SK-N-SH treated with all-trans-retinoic acid at 6 μM for 48 hours (cell line): ENCODE data around the gene PLEKHG3.
A peak's percentile ranks its signal among the peaks of the same experiment; 100 is the strongest.

Experiments
- ATAC-seq: fragments of 200-7000 bp; cut with Tn5 transposase; 3 replicates; pipeline ENCODE4 v1.9.1; 2020; ENCODE audit warnings: mild to moderate bottlenecking, moderate library complexity
- ARNTL ChIP-seq: fragments of 450-650 bp; formaldehyde crosslinking; IDR thresholded peaks from 2 replicates; pipeline ENCODE4 v1.5.0; 2020; ENCODE audit warnings: low read depth, mild to moderate bottlenecking, moderate library complexity, borderline replicate concordance
- BACH2 ChIP-seq: fragments of 250-450 bp; sonication (Bioruptor Pico); IDR thresholded peaks from 2 replicates; pipeline ENCODE4 v1.9.0; 2021; ENCODE audit warnings: mild to moderate bottlenecking, borderline replicate concordance
- CSDC2 ChIP-seq: fragments of 250-450 bp; sonication (Bioruptor Pico); IDR thresholded peaks from 2 replicates; pipeline ENCODE4 v1.5.0; 2020; ENCODE audit warnings: mild to moderate bottlenecking, moderate library complexity
- GLIS3 ChIP-seq: fragments of 250-450 bp; sonication (Bioruptor Pico); IDR thresholded peaks from 2 replicates; pipeline ENCODE4 v1.5.0; 2020; ENCODE audit warnings: mild to moderate bottlenecking, moderate library complexity
- ISL1 ChIP-seq: fragments of 250-450 bp; sonication (Bioruptor Pico); IDR thresholded peaks from 2 replicates; pipeline ENCODE4 v2.1.2; 2022; ENCODE audit warnings: mild to moderate bottlenecking, moderate library complexity
- OSR1 ChIP-seq: fragments of 250-450 bp; sonication (Bioruptor Pico); IDR thresholded peaks from 2 replicates; pipeline ENCODE4 v1.8.0; 2022; ENCODE audit warnings: moderate library complexity, mild to moderate bottlenecking, inconsistent platforms
- PATZ1 ChIP-seq: fragments of 250-450 bp; sonication (Bioruptor Pico); IDR thresholded peaks from 2 replicates; pipeline ENCODE4 v1.8.0; 2020; ENCODE audit warnings: mild to moderate bottlenecking, moderate library complexity, borderline replicate concordance
- POU6F1 ChIP-seq: fragments of 250-450 bp; sonication (Bioruptor Pico); IDR thresholded peaks from 2 replicates; pipeline ENCODE4 v1.8.0; 2021; ENCODE audit warnings: low read depth, mild to moderate bottlenecking, moderate library complexity, borderline replicate concordance
- RARB ChIP-seq: fragments of 250-450 bp; sonication (Bioruptor Pico); IDR thresholded peaks from 2 replicates; pipeline ENCODE4 v1.8.0; 2021; ENCODE audit warnings: mild to moderate bottlenecking, moderate library complexity
- SNAI2 ChIP-seq: fragments of 250-450 bp; sonication (Bioruptor Pico); IDR thresholded peaks from 2 replicates; pipeline ENCODE4 v1.5.0; 2020; ENCODE audit warnings: mild to moderate bottlenecking, moderate library complexity
- TSHZ2 ChIP-seq: fragments of 250-450 bp; sonication (Bioruptor Pico); IDR thresholded peaks from 2 replicates; pipeline ENCODE4 v1.5.0; 2020; ENCODE audit warnings: mild to moderate bottlenecking, moderate library complexity
- ZC3H10 ChIP-seq: fragments of 250-450 bp; sonication (Bioruptor Pico); IDR thresholded peaks from 2 replicates; pipeline ENCODE4 v1.5.1; 2021; ENCODE audit warnings: mild to moderate bottlenecking, moderate library complexity
- ZFP30 ChIP-seq: fragments of 450-650 bp; formaldehyde crosslinking; IDR thresholded peaks from 2 replicates; pipeline ENCODE4 v1.5.0; 2022; ENCODE audit warnings: mild to moderate bottlenecking, moderate library complexity
- ZNF565 ChIP-seq: fragments of 450-650 bp; formaldehyde crosslinking; conservative IDR thresholded peaks from 2 replicates; pipeline ENCODE4 v1.5.0; 2020; ENCODE audit warnings: low read depth, mild to moderate bottlenecking, moderate library complexity
- ZNF70 ChIP-seq: fragments of 450-650 bp; formaldehyde crosslinking; IDR thresholded peaks from 2 replicates; pipeline ENCODE4 v1.5.0; 2020; ENCODE audit warnings: mild to moderate bottlenecking, moderate library complexity

The PLEKHG3 gene

GRCh38 chr14:64708148-64709004 lies 4.2 kb downstream of the PLEKHG3 start (continued):
- no peak for TF ChIP-seq PATZ1

GRCh38 chr14:64709126-64709525 lies 4.9 kb downstream of the PLEKHG3 start:
- TF ChIP-seq GLIS3 (CRISPR knock-in tag) (no peak), ZNF565 (CRISPR knock-in tag) (no peak), ZC3H10 (CRISPR knock-in tag) (no peak), ISL1 (CRISPR knock-in tag) (no peak)
- ATAC-seq = no peak

GRCh38 chr14:64711039-64711438 lies 6.8 kb downstream of the PLEKHG3 start:
- ATAC-seq = no peak
- TF ChIP-seq ZFP30 (CRISPR knock-in tag) (no peak), CSDC2 (CRISPR knock-in tag) (no peak)

GRCh38 chr14:64713677-64714076 lies 9.5 kb downstream of the PLEKHG3 start:
- no peak for ATAC-seq
- TF ChIP-seq ZFP30 (CRISPR knock-in tag) (peak; percentile 93), GLIS3 (CRISPR knock-in tag) (no peak)

- no peak for ATAC-seq
- no peak for TF ChIP-seq ISL1 (CRISPR knock-in tag)
- TF ChIP-seq ARNTL (CRISPR knock-in tag) = no peak
- TF ChIP-seq ZNF70 (CRISPR knock-in tag) = no peak
- no peak for TF ChIP-seq ZC3H10 (CRISPR knock-in tag)
- TF ChIP-seq, all 23 proteins: peak for 0
Measured at GRCh38 chr14:64714432-64715025, 10.3 kb downstream of the PLEKHG3 start.

GRCh38 chr14:64715146-64715627 lies 11.0 kb downstream of the PLEKHG3 start:
- ATAC-seq = no peak
- TF ChIP-seq ZFP30 (CRISPR knock-in tag) (no peak), OSR1 (CRISPR knock-in tag) (no peak), SNAI2 (no peak)

- ATAC-seq = no peak
- no peak for TF ChIP-seq RARB (CRISPR knock-in tag)
- TF ChIP-seq OSR1 (CRISPR knock-in tag) = no peak
- no peak for TF ChIP-seq ISL1 (CRISPR knock-in tag)
- TF ChIP-seq ZFP30 (CRISPR knock-in tag) = no peak
- no peak for TF ChIP-seq TSHZ2
Measured at GRCh38 chr14:64715628-64716412, 11.6 kb downstream of the PLEKHG3 start.

GRCh38 chr14:64717870-64718269 lies 13.6 kb downstream of the PLEKHG3 start:
- ATAC-seq = no peak
- TF ChIP-seq CSDC2 (CRISPR knock-in tag) (no peak), POU6F1 (CRISPR knock-in tag) (no peak), ARNTL (CRISPR knock-in tag) (no peak), ZNF70 (CRISPR knock-in tag) (no peak), BACH2 (CRISPR knock-in tag) (no peak), TSHZ2 (no peak), SNAI2 (no peak)
